Measurements from ENCODE around the gene RHBDF2. TPM values are rescaled to one million over a fixed set of nuclear protein-coding genes. Genes with fewer than 3 reads are reported as not detected.
A peak's percentile ranks its signal among the peaks of the same experiment; 100 is the strongest.
"Not testable (repeated sequence)": the region's sequence is repeated elsewhere in the genome, so short reads cannot be mapped to it uniquely, and the experiment has no call there.

Gene RHBDF2
- polyA plus RNA-seq, 4 donors: 2.0 to 43.2 (median 10.9) TPM

DNA sequence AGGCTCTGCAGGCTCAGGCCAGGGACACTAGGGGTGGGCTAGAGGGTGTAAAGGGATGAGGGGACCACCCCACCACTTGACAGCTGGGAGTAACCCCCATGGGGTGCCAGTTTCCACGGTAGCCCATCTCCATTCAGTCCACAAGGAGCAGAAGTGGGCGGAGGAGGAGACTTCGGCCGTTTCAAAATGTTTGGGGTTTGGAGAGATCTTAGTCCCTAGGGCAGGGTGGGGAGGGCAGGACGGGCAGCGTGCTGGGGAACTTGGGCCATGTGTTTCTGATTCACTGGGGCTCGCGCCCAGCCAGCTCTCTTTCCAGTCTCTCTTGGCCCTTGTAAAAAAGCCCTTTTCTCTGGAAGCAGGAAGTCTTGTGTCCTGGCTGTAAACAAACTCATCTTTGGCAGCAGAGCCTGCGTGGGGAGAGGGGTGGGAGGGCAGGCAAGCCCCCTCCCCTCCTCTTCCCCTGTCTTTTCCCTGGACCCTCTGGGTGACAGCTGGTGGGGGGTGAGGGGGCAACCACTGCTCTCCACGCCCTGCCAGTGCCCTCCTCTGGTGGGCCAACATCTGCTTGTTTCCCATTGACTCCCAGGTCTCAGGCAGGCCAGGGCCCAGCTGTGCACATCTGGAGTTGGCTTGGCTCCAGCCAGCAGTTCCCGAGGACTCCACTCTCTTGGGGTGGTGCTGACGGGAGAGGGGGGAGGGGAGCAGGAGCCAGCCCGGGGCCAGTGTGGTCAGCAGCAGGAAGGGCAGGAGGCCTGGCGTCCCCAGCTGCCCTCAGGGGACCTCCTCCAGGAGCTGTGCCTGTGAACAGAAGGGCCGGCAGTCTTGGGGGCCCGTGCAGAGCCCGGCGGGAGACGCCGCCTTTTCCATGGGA lies 28.2 kb upstream of the RHBDF2 start:
- FAIRE-seq: no peak
- Histone ChIP-seq H3K36me3 (ENCODE audit: control insufficient read depth in 3 of 3, insufficient read depth in 2 of 3, low read depth in 1 of 3, low read length in 3 of 3) (peaks cover 0 to 17% (median 0%) of the 10 kb centered on the region in 3 donors), H3K4me3 (ENCODE audit: low read depth in 1 of 3, low read length in 3 of 3) (no peak overlapping the region), H3K9me3 (ENCODE audit: control insufficient read depth in 2 of 2, insufficient read depth in 1 of 2, low read depth in 1 of 2, low read length in 1 of 2) (no peaks in the 10 kb centered on the region), H3K27ac (ENCODE audit: low read depth in 1 of 3, low read length in 2 of 3) (peak overlapping the region in 2 of 3 donors; percentile 81 to 89), H3K27me3 (ENCODE audit: control insufficient read depth in 3 of 3, insufficient read depth in 3 of 3, low read length in 3 of 3) (peaks cover 0 to 6% (median 0%) of the 10 kb centered on the region in 3 donors), H3K4me1 (ENCODE audit: control insufficient read depth in 3 of 3, insufficient read depth in 2 of 3, low read depth in 1 of 3, low read length in 2 of 3) (peaks cover 4 to 39% (median 10%) of the 10 kb centered on the region in 3 donors)
- 36 to 47% (median 41%) methylated on average over 20 of the region's 20 CpGs for WGBS, 3 donors
- DNase-seq: peak in 1 of 2 donors; percentile 75

DNA sequence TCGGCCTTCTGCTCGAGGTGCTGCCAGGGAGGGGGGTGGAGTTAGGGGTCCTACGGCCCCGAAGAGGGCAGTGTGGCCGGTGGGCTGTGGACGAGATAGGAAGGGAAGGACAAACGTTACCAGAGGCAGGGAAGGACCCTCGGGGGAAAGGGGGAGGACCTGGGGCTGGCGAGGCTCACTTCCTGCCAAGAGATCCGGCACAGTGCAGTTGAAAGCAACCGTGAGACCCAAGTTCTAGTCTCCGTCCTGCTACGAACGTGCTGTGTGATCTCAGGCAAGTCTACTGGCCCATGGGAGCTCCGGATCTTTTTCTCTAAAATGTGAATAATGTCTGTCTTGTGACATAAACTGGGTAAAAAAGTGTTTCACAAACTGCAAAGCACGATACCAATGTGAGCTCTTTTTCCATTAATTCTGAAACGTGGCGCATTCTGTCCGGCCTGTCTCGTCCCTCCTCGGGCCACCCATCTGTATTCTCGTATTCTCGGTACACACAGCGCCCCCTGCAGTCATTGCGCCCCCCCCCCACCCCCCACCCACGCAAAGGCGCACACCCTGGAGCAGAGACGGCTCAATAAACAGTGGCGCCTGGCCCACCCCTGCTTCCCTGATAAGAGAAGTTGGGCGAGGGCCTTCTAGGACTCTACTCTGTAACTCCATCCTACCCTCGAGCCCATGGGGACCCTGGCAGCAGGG lies 27.5 kb upstream of the RHBDF2 start:
- peak overlapping the region in 2 of 3 donors; percentile 81 to 89 for H3K27ac ChIP-seq (ENCODE audit: low read depth in 1 of 3, low read length in 2 of 3)
- no peaks in the 10 kb centered on the region for H3K9me3 ChIP-seq (ENCODE audit: control insufficient read depth in 2 of 2, insufficient read depth in 1 of 2, low read depth in 1 of 2, low read length in 1 of 2)
- DNase-seq: no peak
- FAIRE-seq: no peak
- 46 to 49% (median 48%) methylated on average over 31 of the region's 31 CpGs for WGBS, 3 donors
- H3K4me3 ChIP-seq (ENCODE audit: low read depth in 1 of 3, low read length in 3 of 3): peak overlapping the region in 1 of 3 donors; percentile 34
- peaks cover 0 to 6% (median 0%) of the 10 kb centered on the region in 3 donors for H3K27me3 ChIP-seq (ENCODE audit: control insufficient read depth in 3 of 3, insufficient read depth in 3 of 3, low read length in 3 of 3)
- H3K4me1 ChIP-seq (ENCODE audit: control insufficient read depth in 3 of 3, insufficient read depth in 2 of 3, low read depth in 1 of 3, low read length in 2 of 3): peaks cover 4 to 39% (median 10%) of the 10 kb centered on the region in 3 donors
- H3K36me3 ChIP-seq (ENCODE audit: control insufficient read depth in 3 of 3, insufficient read depth in 2 of 3, low read depth in 1 of 3, low read length in 3 of 3): peaks cover 0 to 15% (median 0%) of the 10 kb centered on the region in 3 donors

DNA sequence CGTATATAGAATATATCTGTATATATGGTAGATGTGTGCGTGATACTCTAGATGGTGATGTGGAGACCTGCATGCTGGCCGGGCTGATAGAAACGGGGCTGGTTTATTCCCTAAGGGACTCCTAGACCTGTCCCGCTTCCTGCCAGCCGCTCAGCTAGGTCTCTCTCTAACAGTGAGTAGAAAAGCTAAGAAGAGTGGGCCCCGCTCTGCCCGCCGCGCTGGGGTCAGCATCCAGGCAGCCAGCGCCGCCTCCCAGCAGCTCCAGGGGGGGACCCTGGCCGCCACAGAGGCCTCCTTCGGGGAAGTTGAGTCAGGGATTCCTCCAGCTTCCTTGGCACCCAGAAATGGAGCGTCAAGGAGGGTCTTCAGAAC lies 26.9 kb upstream of the RHBDF2 start:
- Histone ChIP-seq H3K36me3 (ENCODE audit: control insufficient read depth in 3 of 3, insufficient read depth in 2 of 3, low read depth in 1 of 3, low read length in 3 of 3) (peaks cover 0 to 15% (median 0%) of the 10 kb centered on the region in 3 donors), H3K4me3 (ENCODE audit: low read depth in 1 of 3, low read length in 3 of 3) (peak overlapping the region in 1 of 3 donors; percentile 34), H3K27me3 (ENCODE audit: control insufficient read depth in 3 of 3, insufficient read depth in 3 of 3, low read length in 3 of 3) (peaks cover 0 to 6% (median 0%) of the 10 kb centered on the region in 3 donors), H3K27ac (ENCODE audit: low read depth in 1 of 3, low read length in 2 of 3) (peak overlapping the region in 2 of 3 donors; percentile 81 to 89), H3K4me1 (ENCODE audit: control insufficient read depth in 3 of 3, insufficient read depth in 2 of 3, low read depth in 1 of 3, low read length in 2 of 3) (peaks cover 4 to 39% (median 10%) of the 10 kb centered on the region in 3 donors), H3K9me3 (ENCODE audit: control insufficient read depth in 2 of 2, insufficient read depth in 1 of 2, low read depth in 1 of 2, low read length in 1 of 2) (no peaks in the 10 kb centered on the region)
- 67 to 83% (median 71%) methylated on average over 15 of the region's 15 CpGs for WGBS, 3 donors
- no peak for DNase-seq
- FAIRE-seq: no peak

- H3K9me3 ChIP-seq (ENCODE audit: control insufficient read depth in 2 of 2, insufficient read depth in 1 of 2, low read depth in 1 of 2, low read length in 1 of 2): no peaks in the 10 kb centered on the region
- H3K27me3 ChIP-seq (ENCODE audit: control insufficient read depth in 3 of 3, insufficient read depth in 3 of 3, low read length in 3 of 3): peaks cover 0 to 6% (median 0%) of the 10 kb centered on the region in 3 donors
- H3K4me3 ChIP-seq (ENCODE audit: low read depth in 1 of 3, low read length in 3 of 3): no peak overlapping the region
- DNase-seq: peak; percentile 35 to 44
- 32 to 44% (median 42%) methylated on average over 24 to 26 of the region's 26 CpGs for WGBS, 3 donors
- FAIRE-seq: no peak
- H3K36me3 ChIP-seq (ENCODE audit: control insufficient read depth in 3 of 3, insufficient read depth in 2 of 3, low read depth in 1 of 3, low read length in 3 of 3): peaks cover 0 to 15% (median 0%) of the 10 kb centered on the region in 3 donors
- H3K4me1 ChIP-seq (ENCODE audit: control insufficient read depth in 3 of 3, insufficient read depth in 2 of 3, low read depth in 1 of 3, low read length in 2 of 3): peaks cover 4 to 39% (median 10%) of the 10 kb centered on the region in 3 donors
- peak overlapping the region in 2 of 3 donors; percentile 24 to 89 for H3K27ac ChIP-seq (ENCODE audit: low read depth in 1 of 3, low read length in 2 of 3)
These were observed 26.3 kb upstream of the RHBDF2 start for GRCh38 chr17:76527430-76528111.

DNA sequence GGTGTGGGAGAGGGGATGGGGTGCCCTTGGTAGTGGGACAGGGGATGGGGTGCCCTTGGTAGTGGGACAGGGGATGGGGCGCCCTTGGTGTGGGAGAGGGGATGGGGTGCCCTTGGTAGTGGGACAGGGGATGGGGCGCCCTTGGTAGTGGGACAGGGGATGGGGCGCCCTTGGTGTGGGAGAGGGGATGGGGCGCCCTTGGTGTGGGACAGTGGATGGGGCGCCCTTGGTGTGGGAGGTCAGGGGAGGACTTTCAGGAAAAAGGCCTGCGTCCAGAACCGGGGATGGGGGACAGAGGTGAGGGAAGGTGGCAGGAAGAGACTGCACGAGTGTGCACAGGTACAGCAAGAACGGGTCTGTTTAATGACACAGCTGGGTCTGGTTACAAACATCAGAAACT lies 25.8 kb upstream of the RHBDF2 start:
- DNase-seq; H3K4me3 ChIP-seq (ENCODE audit: low read depth in 1 of 3, low read length in 3 of 3); H3K9me3 ChIP-seq (ENCODE audit: control insufficient read depth in 2 of 2, insufficient read depth in 1 of 2, low read depth in 1 of 2, low read length in 1 of 2); H3K27me3 ChIP-seq (ENCODE audit: control insufficient read depth in 3 of 3, insufficient read depth in 3 of 3, low read length in 3 of 3); FAIRE-seq: not testable (repeated sequence)
- Histone ChIP-seq H3K36me3 (ENCODE audit: control insufficient read depth in 3 of 3, insufficient read depth in 2 of 3, low read depth in 1 of 3, low read length in 3 of 3) (peaks cover 0 to 15% (median 0%) of the 10 kb centered on the region in 3 donors), H3K27ac (ENCODE audit: low read depth in 1 of 3, low read length in 2 of 3) (peak overlapping the region in 2 of 3 donors; percentile 24 to 89), H3K4me1 (ENCODE audit: control insufficient read depth in 3 of 3, insufficient read depth in 2 of 3, low read depth in 1 of 3, low read length in 2 of 3) (peaks cover 4 to 39% (median 10%) of the 10 kb centered on the region in 3 donors)
- 58 to 63% (median 62%) methylated on average over 6 to 9 of the region's 9 CpGs for WGBS, 3 donors

- not testable (repeated sequence) for H3K9me3 ChIP-seq (ENCODE audit: control insufficient read depth in 2 of 2, insufficient read depth in 1 of 2, low read depth in 1 of 2, low read length in 1 of 2); H3K27me3 ChIP-seq (ENCODE audit: control insufficient read depth in 3 of 3, insufficient read depth in 3 of 3, low read length in 3 of 3); H3K4me3 ChIP-seq (ENCODE audit: low read depth in 1 of 3, low read length in 3 of 3); FAIRE-seq; H3K36me3 ChIP-seq (ENCODE audit: control insufficient read depth in 3 of 3, insufficient read depth in 2 of 3, low read depth in 1 of 3, low read length in 3 of 3); DNase-seq
- peaks cover 4 to 33% (median 6%) of the 10 kb centered on the region in 3 donors for H3K4me1 ChIP-seq (ENCODE audit: control insufficient read depth in 3 of 3, insufficient read depth in 2 of 3, low read depth in 1 of 3, low read length in 2 of 3)
- 57 to 79% (median 60%) methylated on average over 8 of the region's 8 CpGs for WGBS, 3 donors
- peak overlapping the region in 1 of 3 donors; percentile 16 for H3K27ac ChIP-seq (ENCODE audit: low read depth in 1 of 3, low read length in 2 of 3)
These were observed 24.2 kb upstream of the RHBDF2 start for GRCh38 chr17:76525513-76525833.

DNA sequence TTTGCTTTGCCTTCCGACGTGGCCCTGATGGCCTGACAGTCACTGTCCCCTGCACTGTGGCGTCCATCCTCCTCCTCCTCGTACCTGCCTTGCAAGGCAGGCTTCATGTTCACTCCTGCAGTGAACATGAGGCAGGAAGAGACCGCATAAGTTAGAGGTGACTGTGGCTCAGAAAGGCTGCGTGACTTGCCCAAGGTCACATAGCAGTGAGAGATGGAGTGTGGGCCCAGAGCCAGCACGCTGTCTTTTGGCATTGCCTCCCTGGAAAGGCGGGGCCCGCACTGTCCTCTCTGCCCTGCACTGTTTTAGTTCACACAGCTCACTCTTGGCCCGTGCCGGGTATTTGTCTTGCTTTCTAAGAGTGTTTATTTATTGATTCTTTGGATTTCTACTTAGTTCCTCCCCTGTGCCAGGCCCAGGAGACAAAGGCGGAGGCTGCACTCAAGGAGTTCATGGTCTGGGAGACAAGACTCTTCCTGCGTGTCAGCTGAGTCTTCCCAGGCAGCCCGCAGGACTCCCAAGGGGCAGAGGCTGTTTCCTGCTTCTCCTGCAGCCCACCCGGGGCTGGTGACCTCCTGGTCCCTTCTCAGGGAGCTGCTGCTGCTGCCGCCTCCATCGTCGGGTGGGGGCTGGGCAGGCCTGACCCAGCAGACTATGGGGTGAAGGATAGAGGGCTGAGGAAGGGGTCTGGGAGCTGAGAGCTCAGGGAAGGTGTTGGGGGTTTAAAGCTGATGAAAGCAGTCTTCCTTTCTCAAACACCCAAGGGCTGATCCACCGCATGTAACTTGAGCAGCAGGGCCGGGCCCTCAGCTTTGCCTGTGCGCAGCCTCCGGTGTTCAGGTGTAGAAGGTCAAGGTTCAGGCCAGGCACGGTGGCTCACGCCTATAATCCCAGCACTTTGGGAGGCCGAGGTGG lies 23.6 kb upstream of the RHBDF2 start:
- Histone ChIP-seq H3K4me1 (ENCODE audit: control insufficient read depth in 3 of 3, insufficient read depth in 2 of 3, low read depth in 1 of 3, low read length in 2 of 3) (peaks cover 4 to 27% (median 6%) of the 10 kb centered on the region in 3 donors), H3K27me3 (ENCODE audit: control insufficient read depth in 3 of 3, insufficient read depth in 3 of 3, low read length in 3 of 3) (peaks cover 0 to 6% (median 0%) of the 10 kb centered on the region in 3 donors), H3K9me3 (ENCODE audit: control insufficient read depth in 2 of 2, insufficient read depth in 1 of 2, low read depth in 1 of 2, low read length in 1 of 2) (no peaks in the 10 kb centered on the region), H3K27ac (ENCODE audit: low read depth in 1 of 3, low read length in 2 of 3) (peak overlapping the region in 1 of 3 donors; percentile 16), H3K4me3 (ENCODE audit: low read depth in 1 of 3, low read length in 3 of 3) (no peak overlapping the region), H3K36me3 (ENCODE audit: control insufficient read depth in 3 of 3, insufficient read depth in 2 of 3, low read depth in 1 of 3, low read length in 3 of 3) (peaks cover 0 to 2% (median 0%) of the 10 kb centered on the region in 3 donors)
- 34 to 50% (median 43%) methylated on average over 25 of the region's 25 CpGs for WGBS, 3 donors
- FAIRE-seq (no peak), DNase-seq (peak; percentile 42 to 60)

All from small intestine (tissue), 7 donors.